Bronchial epithelial cell (primary cell): ENCODE measurements around the gene RALBP1. TPM values are rescaled to one million over a fixed set of nuclear protein-coding genes. Genes with fewer than 3 reads are reported as not detected.

Experiments
- DNase-seq: peaks from one replicate; pipeline ENCODE4 v3.0.0-alpha.2; 2010; ENCODE audit warnings: low read depth
- FAIRE-seq: peaks from 2 replicates; lab custom pipeline; 2011; peaks lifted over from hg19 to GRCh38; lab: Jason Lieb, UNC
- H3K27me3 ChIP-seq: 2 replicates; pipeline ENCODE4 v1.5.1; 2011; ENCODE audit warnings: low read length; ENCODE audit not compliant: control insufficient read depth, insufficient read depth
- H3K36me3 ChIP-seq: 2 replicates; pipeline ENCODE4 v1.5.1; 2011; ENCODE audit warnings: low read length; ENCODE audit not compliant: control insufficient read depth, insufficient read depth
- H3K4me3 ChIP-seq: 2 replicates; pipeline ENCODE4 v1.5.1; 2011; ENCODE audit warnings: mild to moderate bottlenecking, low read depth, low read length, control low read depth
- total RNA-seq: library from RNA; depleted of rRNA; stranded (reverse); fragments of >200 nt; gene quantifications from 2 replicates; pipeline ENCODE4 v1.2.1, GENCODE V29; 2014
- TF ChIP-seq, protein P1 (sequence below): IDR thresholded peaks from 2 replicates; pipeline ENCODE4 v1.5.1; 2011; ENCODE audit warnings: mild to moderate bottlenecking, moderate library complexity, low read length, control low read depth, inconsistent platforms; ENCODE audit not compliant: insufficient read depth, severe bottlenecking

Gene RALBP1
- total RNA-seq, 1 donor from 2014 or later = 63.7 TPM

DNA sequence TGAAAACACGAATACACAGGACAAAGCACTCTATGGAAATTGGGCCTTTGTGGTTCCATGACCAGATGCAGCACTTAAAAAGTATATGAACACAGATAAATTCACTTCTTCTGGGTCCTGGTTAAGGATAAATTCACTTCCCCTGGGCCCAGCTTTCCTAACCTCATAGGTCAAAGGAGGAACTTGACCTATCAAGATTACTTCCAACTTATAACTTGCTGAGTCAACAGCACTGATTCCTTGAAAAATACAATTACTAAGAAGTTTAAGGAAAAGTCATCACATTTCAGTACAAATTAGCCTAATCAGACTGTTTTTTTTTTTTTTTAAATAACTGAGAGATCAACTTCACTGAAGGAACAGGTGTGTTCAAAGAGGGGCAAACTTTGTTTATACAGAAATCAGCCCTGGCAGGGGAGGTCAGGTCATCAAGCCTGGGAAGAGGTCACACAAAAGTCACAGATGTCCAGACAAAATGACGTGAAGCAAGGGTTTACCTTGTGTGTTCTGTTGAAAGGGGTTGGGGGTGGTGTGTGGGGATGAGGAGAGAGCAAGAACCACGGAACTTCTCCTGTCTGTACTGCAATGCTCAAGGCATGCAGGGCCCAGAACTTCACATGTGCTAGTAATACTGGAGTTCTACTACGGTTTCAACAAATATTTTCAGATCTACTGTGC, 83.2 kb downstream of the RALBP1 start:
- TF ChIP-seq, protein P1, sequence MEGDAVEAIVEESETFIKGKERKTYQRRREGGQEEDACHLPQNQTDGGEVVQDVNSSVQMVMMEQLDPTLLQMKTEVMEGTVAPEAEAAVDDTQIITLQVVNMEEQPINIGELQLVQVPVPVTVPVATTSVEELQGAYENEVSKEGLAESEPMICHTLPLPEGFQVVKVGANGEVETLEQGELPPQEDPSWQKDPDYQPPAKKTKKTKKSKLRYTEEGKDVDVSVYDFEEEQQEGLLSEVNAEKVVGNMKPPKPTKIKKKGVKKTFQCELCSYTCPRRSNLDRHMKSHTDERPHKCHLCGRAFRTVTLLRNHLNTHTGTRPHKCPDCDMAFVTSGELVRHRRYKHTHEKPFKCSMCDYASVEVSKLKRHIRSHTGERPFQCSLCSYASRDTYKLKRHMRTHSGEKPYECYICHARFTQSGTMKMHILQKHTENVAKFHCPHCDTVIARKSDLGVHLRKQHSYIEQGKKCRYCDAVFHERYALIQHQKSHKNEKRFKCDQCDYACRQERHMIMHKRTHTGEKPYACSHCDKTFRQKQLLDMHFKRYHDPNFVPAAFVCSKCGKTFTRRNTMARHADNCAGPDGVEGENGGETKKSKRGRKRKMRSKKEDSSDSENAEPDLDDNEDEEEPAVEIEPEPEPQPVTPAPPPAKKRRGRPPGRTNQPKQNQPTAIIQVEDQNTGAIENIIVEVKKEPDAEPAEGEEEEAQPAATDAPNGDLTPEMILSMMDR = no peak
- Histone ChIP-seq H3K4me3 (no peak overlapping the region), H3K36me3 (peaks cover 30% of the 10 kb centered on the region), H3K27me3 (no peaks in the 10 kb centered on the region)
- FAIRE-seq (no peak), DNase-seq (no peak)

DNA sequence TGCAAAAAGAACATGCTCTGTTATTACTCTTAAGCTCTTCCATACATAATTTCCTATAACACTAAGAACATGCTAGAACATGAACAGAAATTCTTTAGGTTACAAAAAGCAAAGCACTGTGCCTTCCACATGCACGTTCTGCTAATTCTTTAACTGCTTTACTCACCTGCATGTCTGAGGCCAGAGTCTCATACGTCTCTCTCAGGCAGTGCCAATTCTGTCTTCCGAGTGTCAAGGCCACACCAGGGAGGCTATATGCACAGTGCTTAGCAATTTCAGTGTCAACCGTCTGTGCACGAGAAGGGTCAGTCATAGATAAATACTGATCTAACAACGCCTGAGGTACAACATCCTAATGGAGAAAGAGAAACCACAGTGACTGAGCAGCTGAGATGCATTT, 83.9 kb downstream of the RALBP1 start:
- Histone ChIP-seq H3K36me3 (peaks cover 31% of the 10 kb centered on the region), H3K4me3 (no peak overlapping the region), H3K27me3 (no peaks in the 10 kb centered on the region)
- TF ChIP-seq, protein P1 = no peak
- no peak for FAIRE-seq
- peak; percentile 82 for DNase-seq

DNA sequence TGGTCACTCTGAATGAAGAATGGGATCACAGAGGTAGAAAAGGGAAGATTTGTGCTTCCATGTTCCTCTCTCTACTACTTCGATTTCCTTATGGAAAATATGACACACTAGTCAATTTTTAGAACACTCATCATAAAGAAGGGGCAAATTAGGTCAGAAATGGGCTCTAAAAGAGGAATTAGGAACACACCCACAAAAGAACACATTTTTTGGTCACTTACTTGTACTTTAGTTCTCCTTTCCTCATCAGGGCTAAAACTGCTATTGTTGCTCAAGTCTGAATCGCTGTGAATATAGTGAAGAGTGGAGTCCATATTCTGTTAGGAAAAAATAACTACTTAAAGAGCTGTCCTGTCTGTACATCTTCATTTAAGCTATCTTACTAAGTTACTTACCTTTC, 86.4 kb downstream of the RALBP1 start:
- FAIRE-seq (no peak), DNase-seq (no peak)
- Histone ChIP-seq H3K27me3 (no peaks in the 10 kb centered on the region), H3K4me3 (no peak overlapping the region), H3K36me3 (peaks cover 20% of the 10 kb centered on the region)
- TF ChIP-seq, protein P1 = no peak

DNA sequence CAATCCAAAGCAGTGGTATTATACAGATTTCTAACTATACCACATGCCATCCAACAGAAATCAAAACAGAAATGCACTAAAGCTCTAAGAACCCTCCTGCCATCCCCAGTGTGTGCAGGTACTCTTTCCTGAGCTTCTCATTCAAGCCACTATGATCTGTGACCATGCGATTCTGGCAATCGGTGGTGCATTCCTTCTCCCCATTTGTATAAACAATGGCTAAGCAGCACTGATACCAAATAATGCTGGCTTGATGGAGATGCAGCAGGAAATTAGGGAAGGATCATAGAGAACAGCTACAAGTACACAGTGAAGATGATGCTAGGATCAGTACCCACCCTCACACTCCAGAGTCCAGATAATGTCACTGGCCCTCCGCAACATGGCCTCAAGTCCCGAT, 87.3 kb downstream of the RALBP1 start:
- Histone ChIP-seq H3K27me3 (no peaks in the 10 kb centered on the region), H3K4me3 (no peak overlapping the region), H3K36me3 (peaks cover 20% of the 10 kb centered on the region)
- DNase-seq (no peak), FAIRE-seq (no peak)
- TF ChIP-seq, protein P1 = no peak

DNA sequence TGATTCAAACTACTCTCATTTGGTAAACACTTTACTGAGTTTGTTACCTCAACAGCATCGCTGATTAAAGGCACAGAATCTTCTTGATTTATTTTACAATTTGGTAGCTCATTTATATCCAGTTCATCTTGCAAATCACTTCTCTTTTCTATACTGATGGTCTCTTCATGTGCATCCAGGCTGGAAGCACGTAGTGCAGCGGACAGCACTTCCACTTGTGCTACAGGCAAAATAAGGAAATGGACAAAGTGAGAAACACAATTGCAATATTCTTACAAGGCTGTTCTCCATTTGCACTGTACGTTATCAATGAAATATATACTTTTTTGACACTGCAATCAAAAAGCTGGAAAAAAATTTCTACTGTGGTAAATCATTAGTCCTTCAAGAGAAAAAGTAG, 88.0 kb downstream of the RALBP1 start:
- no peak overlapping the region for H3K4me3 ChIP-seq
- peaks cover 21% of the 10 kb centered on the region for H3K36me3 ChIP-seq
- DNase-seq = no peak

More for the DNA sequence above, 88.0 kb downstream of the RALBP1 start:
- FAIRE-seq = no peak
- H3K27me3 ChIP-seq = no peaks in the 10 kb centered on the region
- TF ChIP-seq, protein P1 = no peak
